ENCODE results near the gene PXK. TPM values are rescaled to one million over a fixed set of nuclear protein-coding genes. Genes with fewer than 3 reads are reported as not detected.

PXK gene
- total and polyA plus RNA-seq, 10 of the 15 experiments (the other 5 are each of a cell fraction or from before 2014, with no cell fraction given) = 8.4 to 38.0 (median 27.6) TPM

DNA sequence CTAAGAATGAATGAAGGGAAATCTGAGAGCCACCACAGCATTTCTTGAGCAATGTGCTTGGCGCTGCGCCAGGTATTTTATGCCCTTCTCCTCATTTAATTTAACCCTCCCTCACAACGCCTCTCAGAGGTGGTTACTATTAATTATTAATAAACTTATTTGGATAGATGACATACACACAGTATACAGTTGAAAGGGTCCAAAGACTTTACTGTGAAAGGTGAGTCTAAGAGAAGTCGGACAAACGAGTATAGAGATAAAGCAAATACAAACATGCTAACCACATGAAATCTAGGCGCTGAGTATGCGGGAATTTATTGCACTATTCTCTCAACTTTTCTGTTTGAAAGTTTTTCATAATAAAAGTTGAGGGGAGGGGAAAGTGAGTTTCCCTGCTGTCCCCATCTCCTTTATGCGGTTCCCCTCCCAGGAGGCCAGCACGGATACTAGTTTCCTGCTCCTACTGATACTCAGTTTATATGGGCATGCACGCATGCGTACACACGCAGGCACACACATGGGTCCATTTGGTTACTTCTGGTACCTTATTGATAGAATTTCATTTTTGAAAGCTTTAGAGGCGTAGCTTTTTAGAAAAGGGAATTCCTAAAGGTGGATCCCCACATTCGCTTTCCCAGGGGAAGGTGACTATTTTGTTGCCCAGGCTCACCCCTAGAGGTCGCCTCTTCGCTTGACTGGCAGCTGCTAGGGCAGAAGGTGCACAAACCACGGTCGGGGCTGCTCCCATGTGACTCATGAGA lies 130.7 kb downstream of the PXK start:
- intact Hi-C loops (cut with micrococcal nuclease; ENCODE audit: unreplicated experiment) (loop anchor here (1.0 kb wide), 1 partner anchor 69 kb away; no protein-coding TSS in a partner anchor), in situ Hi-C loops (cut with MboI) (no loop called here)
- H3K27ac ChIP-seq (ENCODE audit: control insufficient read depth, insufficient read depth) = no peak overlapping the region
- ChIA-PET POLR2A (interaction anchor here (0.5 to 0.8 kb wide), 2 partner anchors 30 to 125 kb away, joined by 3 read pairs; no protein-coding TSS in a partner anchor), RAD21 (ENCODE audit: unreplicated experiment) (interaction anchor here (0.6 to 1.3 kb wide), 9 partner anchors 20 to 267 kb away, joined by 3 to 5 read pairs (median 3); partner anchors contain the start of gene KCTD6), SMC1A (ENCODE audit: uncharacterized antibody, unreplicated experiment) (interaction anchor here (1.1 to 1.3 kb wide), 2 partner anchors 34 to 74 kb away, joined by 3 to 4 read pairs; partner anchors contain the start of gene ACOX2), CTCF (interaction anchor here (0.6 to 1.8 kb wide), 24 partner anchors 9 to 229 kb away, joined by 3 to 18 read pairs (median 4); partner anchors contain the start of genes HTD2, KCTD6 and RPP14)
- H3K4me3 ChIP-seq = no peak overlapping the region
- no peaks in the 10 kb centered on the region for H3K79me2 ChIP-seq (ENCODE audit: control insufficient read depth, insufficient read depth, low read length)
- DNase-seq (ENCODE audit: low read depth, low spot score) = no peak
- H3K36me3 ChIP-seq (ENCODE audit: control insufficient read depth in 2 of 2, insufficient read depth in 2 of 2, low read length in 1 of 2) = no peaks in the 10 kb centered on the region
- H4K20me1 ChIP-seq (ENCODE audit: control insufficient read depth, insufficient read depth) = no peaks in the 10 kb centered on the region
- ATAC-seq = peak; percentile 98
- no peaks in the 10 kb centered on the region for H3K27me3 ChIP-seq (replicated peaks in 1 of 2; ENCODE audit: control insufficient read depth in 2 of 2, insufficient read depth in 2 of 2, low read length in 1 of 2)
- no peak overlapping the region for H3K9ac ChIP-seq (ENCODE audit: control insufficient read depth, insufficient read depth, low read length)
- peak overlapping the region; percentile 7; the same call in 1 of the 2 replicates for H3K4me2 ChIP-seq (ENCODE audit: control insufficient read depth, insufficient read depth)
- no peaks in the 10 kb centered on the region for H3K4me1 ChIP-seq (ENCODE audit: control insufficient read depth, insufficient read depth, low read length)
- BruUV-seq (replicated peaks) = no TSS peak
- peak; percentile 66 for FAIRE-seq
- H2AFZ ChIP-seq (ENCODE audit: control insufficient read depth, low read depth, low read length) = no peak overlapping the region
- 44% methylated on average over 18 of the region's 18 CpGs for WGBS (ENCODE audit: insufficient coverage, insufficient replicate concordance, low lambda C conversion rate, missing lambda C conversion rate)
- no peaks in the 10 kb centered on the region for H3K9me3 ChIP-seq (replicated peaks; ENCODE audit: control insufficient read depth, insufficient read depth, low read length)
- TF ChIP-seq LARP7 (IDR thresholded peaks at IDR 0.05) = no peak
- peak; percentile 55; the same call in 1 of the 2 replicates for TF ChIP-seq RUNX3 (IDR thresholded peaks at IDR 0.05; ENCODE audit: low read length)
- no peak for TF ChIP-seq NR2F1 (conservative IDR thresholded peaks at IDR 0.05)
- TF ChIP-seq NR2C2 (IDR thresholded peaks at IDR 0.05; ENCODE audit: borderline replicate concordance, control insufficient read depth, insufficient read length, low read depth) = no peak
- TF ChIP-seq SPI1 (IDR thresholded peaks at IDR 0.05; ENCODE audit: borderline replicate concordance, insufficient read depth, low read depth, low read length) = no peak
- peak; percentile 55 for TF ChIP-seq YY1 (IDR thresholded peaks at IDR 0.05; ENCODE audit: low read depth, low read length)
- no peak for TF ChIP-seq BACH1 (IDR thresholded peaks at IDR 0.05; ENCODE audit: borderline replicate concordance)
- no peak for TF ChIP-seq CHD1 (IDR thresholded peaks at IDR 0.05; ENCODE audit: low read depth, low read length)
- TF ChIP-seq, protein P1, sequence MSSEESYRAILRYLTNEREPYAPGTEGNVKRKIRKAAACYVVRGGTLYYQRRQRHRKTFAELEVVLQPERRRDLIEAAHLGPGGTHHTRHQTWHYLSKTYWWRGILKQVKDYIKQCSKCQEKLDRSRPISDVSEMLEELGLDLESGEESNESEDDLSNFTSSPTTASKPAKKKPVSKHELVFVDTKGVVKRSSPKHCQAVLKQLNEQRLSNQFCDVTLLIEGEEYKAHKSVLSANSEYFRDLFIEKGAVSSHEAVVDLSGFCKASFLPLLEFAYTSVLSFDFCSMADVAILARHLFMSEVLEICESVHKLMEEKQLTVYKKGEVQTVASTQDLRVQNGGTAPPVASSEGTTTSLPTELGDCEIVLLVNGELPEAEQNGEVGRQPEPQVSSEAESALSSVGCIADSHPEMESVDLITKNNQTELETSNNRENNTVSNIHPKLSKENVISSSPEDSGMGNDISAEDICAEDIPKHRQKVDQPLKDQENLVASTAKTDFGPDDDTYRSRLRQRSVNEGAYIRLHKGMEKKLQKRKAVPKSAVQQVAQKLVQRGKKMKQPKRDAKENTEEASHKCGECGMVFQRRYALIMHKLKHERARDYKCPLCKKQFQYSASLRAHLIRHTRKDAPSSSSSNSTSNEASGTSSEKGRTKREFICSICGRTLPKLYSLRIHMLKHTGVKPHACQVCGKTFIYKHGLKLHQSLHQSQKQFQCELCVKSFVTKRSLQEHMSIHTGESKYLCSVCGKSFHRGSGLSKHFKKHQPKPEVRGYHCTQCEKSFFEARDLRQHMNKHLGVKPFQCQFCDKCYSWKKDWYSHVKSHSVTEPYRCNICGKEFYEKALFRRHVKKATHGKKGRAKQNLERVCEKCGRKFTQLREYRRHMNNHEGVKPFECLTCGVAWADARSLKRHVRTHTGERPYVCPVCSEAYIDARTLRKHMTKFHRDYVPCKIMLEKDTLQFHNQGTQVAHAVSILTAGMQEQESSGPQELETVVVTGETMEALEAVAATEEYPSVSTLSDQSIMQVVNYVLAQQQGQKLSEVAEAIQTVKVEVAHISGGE (CRISPR knock-in tag; IDR thresholded peaks at IDR 0.05) = no peak
- TF ChIP-seq, protein P2, sequence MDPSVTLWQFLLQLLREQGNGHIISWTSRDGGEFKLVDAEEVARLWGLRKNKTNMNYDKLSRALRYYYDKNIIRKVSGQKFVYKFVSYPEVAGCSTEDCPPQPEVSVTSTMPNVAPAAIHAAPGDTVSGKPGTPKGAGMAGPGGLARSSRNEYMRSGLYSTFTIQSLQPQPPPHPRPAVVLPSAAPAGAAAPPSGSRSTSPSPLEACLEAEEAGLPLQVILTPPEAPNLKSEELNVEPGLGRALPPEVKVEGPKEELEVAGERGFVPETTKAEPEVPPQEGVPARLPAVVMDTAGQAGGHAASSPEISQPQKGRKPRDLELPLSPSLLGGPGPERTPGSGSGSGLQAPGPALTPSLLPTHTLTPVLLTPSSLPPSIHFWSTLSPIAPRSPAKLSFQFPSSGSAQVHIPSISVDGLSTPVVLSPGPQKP (IDR thresholded peaks at IDR 0.05; ENCODE audit: low read depth, low read length) = no peak
- no peak for TF ChIP-seq RBBP5 (conservative IDR thresholded peaks at IDR 0.05)
- no peak for TF ChIP-seq ZZZ3 (IDR thresholded peaks at IDR 0.05; ENCODE audit: control insufficient read depth, insufficient read length, low read depth)
- no peak for TF ChIP-seq CBX3 (IDR thresholded peaks at IDR 0.05; ENCODE audit: borderline replicate concordance, low read depth)
- peak; percentile 43; the same call in 1 of the 2 replicates for TF ChIP-seq SMC3 (IDR thresholded peaks at IDR 0.05; ENCODE audit: borderline replicate concordance, low read length)
- no peak for TF ChIP-seq CBX5 (IDR thresholded peaks at IDR 0.05; ENCODE audit: low read depth)
- TF ChIP-seq YBX1 (IDR thresholded peaks at IDR 0.05) = no peak
- no peak for TF ChIP-seq FOXM1 (IDR thresholded peaks at IDR 0.05; ENCODE audit: low read depth, low read length)
- no peak for TF ChIP-seq ZSCAN29 (IDR thresholded peaks at IDR 0.05)
